AG04449 (cell line): ENCODE measurements around the gene CHD5.

Experiments
- CTCF ChIA-PET: fragments of 350-600 bp; formaldehyde crosslinking; extraction: SDS; loops from one replicate; lab custom pipeline; 2021; ENCODE audit warnings: antibody characterized with exemption; lab: Yijun Ruan, JAX
- POLR2A ChIA-PET: fragments of 400-600, 350-600 bp; formaldehyde crosslinking; extraction: SDS; loops from one replicate; lab custom pipeline; 2020; ENCODE audit warnings: antibody characterized with exemption, inconsistent platforms; lab: Yijun Ruan, JAX
- DNase-seq: peaks from one replicate; pipeline ENCODE4 v3.0.0-alpha.2; 2010; ENCODE audit warnings: low read depth, low spot score
- H3K4me3 ChIP-seq: 2 replicates; pipeline ENCODE4 v1.5.1; 2011; ENCODE audit warnings: low read depth, mild to moderate bottlenecking, control low read depth, low read length
- TF ChIP-seq, protein P1 (sequence below): IDR thresholded peaks from one replicate; pipeline ENCODE4 v1.5.1; 2011; ENCODE audit warnings: mild to moderate bottlenecking, moderate library complexity, low read length, control low read depth, inconsistent platforms; ENCODE audit not compliant: insufficient read depth; ENCODE audit errors: missing control alignments

The CHD5 gene

DNA sequence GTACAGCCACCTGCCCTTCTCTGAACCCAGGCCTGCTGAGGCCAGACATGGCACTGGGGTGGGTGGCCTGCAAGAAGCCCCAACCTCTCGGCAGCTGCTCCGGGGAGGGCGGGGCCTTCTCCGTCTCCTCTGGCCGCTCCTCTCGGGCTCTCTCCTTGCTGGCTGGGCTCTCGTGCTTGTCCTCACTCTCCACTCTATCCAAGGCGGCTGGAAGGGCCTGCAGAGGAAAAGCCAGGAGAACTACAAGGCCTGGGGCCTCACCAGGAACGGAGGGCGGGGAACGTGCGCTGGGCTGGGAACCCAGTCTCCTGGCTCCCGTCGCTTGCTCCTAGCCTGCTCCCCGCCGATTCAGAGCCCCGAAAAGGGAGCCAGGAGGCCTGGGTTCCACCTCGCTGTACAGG is 59.1 kb downstream of the CHD5 start:
- CTCF ChIA-PET, result no interaction called here
- POLR2A ChIA-PET, result no interaction called here
- TF ChIP-seq, protein P1, sequence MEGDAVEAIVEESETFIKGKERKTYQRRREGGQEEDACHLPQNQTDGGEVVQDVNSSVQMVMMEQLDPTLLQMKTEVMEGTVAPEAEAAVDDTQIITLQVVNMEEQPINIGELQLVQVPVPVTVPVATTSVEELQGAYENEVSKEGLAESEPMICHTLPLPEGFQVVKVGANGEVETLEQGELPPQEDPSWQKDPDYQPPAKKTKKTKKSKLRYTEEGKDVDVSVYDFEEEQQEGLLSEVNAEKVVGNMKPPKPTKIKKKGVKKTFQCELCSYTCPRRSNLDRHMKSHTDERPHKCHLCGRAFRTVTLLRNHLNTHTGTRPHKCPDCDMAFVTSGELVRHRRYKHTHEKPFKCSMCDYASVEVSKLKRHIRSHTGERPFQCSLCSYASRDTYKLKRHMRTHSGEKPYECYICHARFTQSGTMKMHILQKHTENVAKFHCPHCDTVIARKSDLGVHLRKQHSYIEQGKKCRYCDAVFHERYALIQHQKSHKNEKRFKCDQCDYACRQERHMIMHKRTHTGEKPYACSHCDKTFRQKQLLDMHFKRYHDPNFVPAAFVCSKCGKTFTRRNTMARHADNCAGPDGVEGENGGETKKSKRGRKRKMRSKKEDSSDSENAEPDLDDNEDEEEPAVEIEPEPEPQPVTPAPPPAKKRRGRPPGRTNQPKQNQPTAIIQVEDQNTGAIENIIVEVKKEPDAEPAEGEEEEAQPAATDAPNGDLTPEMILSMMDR, result no peak
- no peak for DNase-seq
- no peak overlapping the region for H3K4me3 ChIP-seq

DNA sequence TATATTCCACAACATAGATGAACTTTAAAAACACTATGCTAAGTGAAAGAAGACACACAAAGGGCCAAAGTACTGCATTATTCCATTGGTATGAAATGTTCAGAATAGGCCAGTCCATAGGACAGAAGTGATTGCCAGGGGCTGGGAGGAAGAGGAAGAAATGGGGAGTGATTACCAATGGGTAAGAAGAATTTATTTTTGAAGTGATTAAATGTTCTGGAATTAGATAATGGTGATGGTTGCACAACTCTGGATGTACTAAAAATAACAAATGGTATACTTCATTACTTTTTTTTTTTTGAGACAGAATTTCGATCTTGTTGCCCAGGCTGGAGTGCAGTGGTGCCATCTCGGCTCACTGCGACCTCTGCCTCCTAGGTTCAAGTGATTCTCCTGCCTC is 61.7 kb downstream of the CHD5 start:
- no peak overlapping the region for H3K4me3 ChIP-seq
- ChIA-PET POLR2A (no interaction called here), CTCF (interaction anchor here (1.0 kb wide), 1 partner anchor 9 kb away, joined by 4 read pairs; no protein-coding TSS in a partner anchor)
- peak; percentile 28 for DNase-seq
- TF ChIP-seq, protein P1, result no peak

DNA sequence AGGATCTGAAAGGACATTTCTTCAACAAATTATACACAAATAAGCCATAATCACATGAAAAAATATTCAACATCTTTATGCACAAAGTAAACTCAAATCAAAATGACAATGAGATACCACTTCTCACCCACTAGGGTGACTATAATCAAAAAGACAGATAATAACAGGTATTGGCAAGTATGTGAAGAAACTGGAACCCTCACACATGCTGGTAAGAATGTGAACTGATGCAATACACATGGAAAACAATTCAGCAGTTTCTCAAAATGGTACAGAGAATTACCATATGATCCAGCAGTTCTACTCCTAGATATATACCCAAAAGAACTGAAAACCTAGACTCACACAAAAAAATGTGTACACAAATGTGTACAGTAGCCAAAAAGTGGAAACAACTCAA is 62.5 kb downstream of the CHD5 start:
- ChIA-PET POLR2A (no interaction called here), CTCF (no interaction called here)
- TF ChIP-seq, protein P1, result no peak
- H3K4me3 ChIP-seq, result no peak overlapping the region
- DNase-seq, result no peak

DNA sequence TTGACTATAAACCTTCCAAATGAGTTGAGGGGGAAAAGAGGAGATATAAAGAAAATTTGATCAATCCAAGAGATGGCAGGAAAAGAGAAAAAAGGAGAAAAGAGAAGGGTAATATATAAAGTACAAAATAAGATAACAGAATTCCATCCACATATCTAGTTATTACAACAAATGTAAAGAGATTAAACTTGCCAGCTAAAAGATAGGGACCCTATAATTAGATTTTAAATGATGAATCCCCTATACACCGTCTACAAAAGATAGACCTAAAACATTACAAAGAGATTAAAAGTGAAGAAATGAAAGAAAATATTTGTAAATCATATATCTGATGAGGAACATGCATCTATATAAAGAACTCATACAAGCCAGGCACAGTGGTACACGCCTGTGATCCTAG is 63.1 kb downstream of the CHD5 start:
- ChIA-PET CTCF (interaction anchor here (1.2 kb wide), 1 partner anchor 54 kb away, joined by 3 read pairs; no protein-coding TSS in a partner anchor), POLR2A (no interaction called here)
- no peak overlapping the region for H3K4me3 ChIP-seq
- DNase-seq, result no peak
- TF ChIP-seq, protein P1, result no peak

DNA sequence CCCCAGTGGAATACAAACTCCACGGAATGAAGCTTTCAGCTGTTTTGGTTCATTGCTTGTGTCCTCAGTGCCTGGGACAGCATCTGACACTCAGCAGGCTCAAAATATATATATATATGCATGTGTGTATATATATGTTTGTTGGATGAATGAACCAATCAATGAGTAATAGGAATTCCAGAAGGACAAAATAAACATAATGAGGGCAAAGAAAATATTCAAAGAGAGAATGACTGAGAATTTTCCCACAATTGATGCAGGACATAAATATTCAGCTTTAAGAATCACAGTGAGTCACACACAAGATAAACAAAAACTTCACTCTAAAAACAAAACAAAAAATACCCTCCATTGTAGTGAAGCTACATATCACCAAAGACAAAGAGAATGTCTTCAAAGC is 64.0 kb downstream of the CHD5 start:
- no peak overlapping the region for H3K4me3 ChIP-seq
- TF ChIP-seq, protein P1, result no peak
- ChIA-PET CTCF (interaction anchor here (0.5 to 1.2 kb wide), 3 partner anchors 55 to 120 kb away, joined by 3 to 4 read pairs (median 3); partner anchors contain the start of gene ICMT), POLR2A (no interaction called here)
- no peak for DNase-seq

DNA sequence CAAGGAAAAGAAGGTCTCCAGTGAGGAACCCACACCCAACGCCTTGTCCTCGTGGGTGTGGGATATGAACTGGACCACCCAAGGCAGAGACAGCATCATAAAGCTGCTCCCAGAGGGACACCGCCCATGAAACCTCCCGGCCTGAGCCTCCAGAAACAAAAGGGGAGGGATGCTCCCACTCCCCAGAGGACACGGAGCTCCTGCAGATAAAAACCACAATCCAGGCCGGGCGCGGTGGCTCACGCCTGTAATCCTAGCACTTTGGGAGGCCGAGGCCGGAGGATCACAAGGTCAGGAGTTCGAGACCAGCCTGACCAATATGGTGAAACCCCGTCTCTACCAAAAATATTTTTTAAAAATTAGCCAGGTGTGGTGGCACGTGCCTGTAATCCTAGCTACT is 66.4 kb downstream of the CHD5 start:
- no peak overlapping the region for H3K4me3 ChIP-seq
- ChIA-PET CTCF (interaction anchor here (0.7 to 1.0 kb wide), 3 partner anchors 91 to 151 kb away, joined by 3 to 4 read pairs (median 3); no protein-coding TSS in a partner anchor), POLR2A (no interaction called here)
- no peak for DNase-seq
- TF ChIP-seq, protein P1, result no peak
